HG03159 (cell line): ENCODE measurements around the gene KRT39.
"Not testable (repeated sequence)": the region's sequence is repeated elsewhere in the genome, so short reads cannot be mapped to it uniquely, and the experiment has no call there.

Experiments used
- ATAC-seq: cut with Tn5 transposase; IDR thresholded peaks from one replicate; pipeline ENCODE4 v1.9.1; 2021; ENCODE audit warnings: mild to moderate bottlenecking, moderate library complexity; ENCODE audit not compliant: unreplicated experiment

KRT39 gene

GRCh38 chr17:40966848-40967247 lies at the start of gene KRT39:
Gene KRT39, minus strand, starts transcription at chr17:40966948. Its CDS starts 92 bp downstream, at chr17:40966856.
- no peak for ATAC-seq

- ATAC-seq = no peak
Observed at GRCh38 chr17:41015454-41015853, 48.7 kb upstream of the KRT39 start.

- ATAC-seq = no peak
Observed at GRCh38 chr17:41013606-41014005, 46.9 kb upstream of the KRT39 start.

- no peak for ATAC-seq
Observed at GRCh38 chr17:41013181-41013580, 46.4 kb upstream of the KRT39 start.

- no peak for ATAC-seq
Observed at GRCh38 chr17:41012326-41013120, 45.8 kb upstream of the KRT39 start.

- no peak for ATAC-seq
Observed at GRCh38 chr17:41010441-41010840, 43.7 kb upstream of the KRT39 start.

GRCh38 chr17:41009936-41010335 lies 43.2 kb upstream of the KRT39 start:
- ATAC-seq = no peak

- no peak for ATAC-seq
Observed at GRCh38 chr17:41009301-41009760, 42.6 kb upstream of the KRT39 start.

GRCh38 chr17:41008811-41009210 lies 42.1 kb upstream of the KRT39 start, which contains the start of gene KRTAP3-1:
Gene KRTAP3-1, minus strand, starts transcription at chr17:41009128. Its CDS starts 54 bp downstream, at chr17:41009074.
- no peak for ATAC-seq

GRCh38 chr17:41004397-41004796 lies 37.6 kb upstream of the KRT39 start:
- ATAC-seq = no peak

GRCh38 chr17:41003926-41004325 lies 37.2 kb upstream of the KRT39 start:
- ATAC-seq = no peak

- no peak for ATAC-seq
Observed at GRCh38 chr17:41002814-41003213, 36.1 kb upstream of the KRT39 start.

GRCh38 chr17:41001795-41002194 lies 35.0 kb upstream of the KRT39 start:
- no peak for ATAC-seq

GRCh38 chr17:40999563-40999962 lies 32.8 kb upstream of the KRT39 start, which contains the start of gene KRTAP3-2:
Gene KRTAP3-2, minus strand, starts transcription at chr17:40999906. Its CDS starts 53 bp downstream, at chr17:40999853.
- ATAC-seq = not testable (repeated sequence)

GRCh38 chr17:40997361-40997760 lies 30.6 kb upstream of the KRT39 start:
- no peak for ATAC-seq

- ATAC-seq = no peak
Observed at GRCh38 chr17:40996829-40997228, 30.1 kb upstream of the KRT39 start.

- no peak for ATAC-seq
Observed at GRCh38 chr17:40995116-40995515, 28.4 kb upstream of the KRT39 start.

- no peak for ATAC-seq
Observed at GRCh38 chr17:40993839-40994238, 27.1 kb upstream of the KRT39 start, which contains the start of gene KRTAP3-3. Gene KRTAP3-3, minus strand, starts transcription at chr17:40994164. Its CDS starts 67 bp downstream, at chr17:40994097.

- no peak for ATAC-seq
Observed at GRCh38 chr17:40993084-40993483, 26.3 kb upstream of the KRT39 start.

- no peak for ATAC-seq
Observed at GRCh38 chr17:40992666-40993065, 25.9 kb upstream of the KRT39 start.

GRCh38 chr17:40986920-40987319 lies 20.2 kb upstream of the KRT39 start:
- no peak for ATAC-seq

- no peak for ATAC-seq
Observed at GRCh38 chr17:40984226-40984625, 17.5 kb upstream of the KRT39 start, which contains the start of gene KRT40. Gene KRT40, minus strand, starts transcription at chr17:40984326. Its CDS starts 53 bp downstream, at chr17:40984273.
